BLaER1 (cell line): Measurements from ENCODE around the gene IRAK2.
"Not testable (repeated sequence)": the region's sequence is repeated elsewhere in the genome, so short reads cannot be mapped to it uniquely, and the experiment has no call there.

Experiments used
- H3K27ac ChIP-seq: shearing (Covaris generic); formaldehyde crosslinking; 2 replicates; pipeline ENCODE4 v1.8.1; 2022
- H3K27me3 ChIP-seq: shearing (Covaris generic); formaldehyde crosslinking; 2 replicates; pipeline ENCODE4 v1.8.1; 2022
- H3K36me3 ChIP-seq: shearing (Covaris generic); formaldehyde crosslinking; 2 replicates; pipeline ENCODE4 v1.8.1; 2022
- H3K4me1 ChIP-seq: shearing (Covaris generic); formaldehyde crosslinking; 2 replicates; pipeline ENCODE4 v1.8.1; 2022
- H3K4me2 ChIP-seq: shearing (Covaris generic); formaldehyde crosslinking; 2 replicates; pipeline ENCODE4 v1.8.1; 2022
- H3K4me3 ChIP-seq: shearing (Covaris generic); formaldehyde crosslinking; 2 replicates; pipeline ENCODE4 v1.8.1; 2022
- H3K9ac ChIP-seq: shearing (Covaris generic); formaldehyde crosslinking; 2 replicates; pipeline ENCODE4 v1.8.1; 2022
- H3K9me3 ChIP-seq: shearing (Covaris generic); formaldehyde crosslinking; 2 replicates; pipeline ENCODE4 v1.8.1; 2022
- H4K20me1 ChIP-seq: shearing (Covaris generic); formaldehyde crosslinking; 2 replicates; pipeline ENCODE4 v1.8.1; 2022
- Cebpa-rat ChIP-seq: shearing (Covaris generic); IDR thresholded peaks from 2 replicates; pipeline ENCODE4 v1.8.1; 2022

The IRAK2 gene, protein sequence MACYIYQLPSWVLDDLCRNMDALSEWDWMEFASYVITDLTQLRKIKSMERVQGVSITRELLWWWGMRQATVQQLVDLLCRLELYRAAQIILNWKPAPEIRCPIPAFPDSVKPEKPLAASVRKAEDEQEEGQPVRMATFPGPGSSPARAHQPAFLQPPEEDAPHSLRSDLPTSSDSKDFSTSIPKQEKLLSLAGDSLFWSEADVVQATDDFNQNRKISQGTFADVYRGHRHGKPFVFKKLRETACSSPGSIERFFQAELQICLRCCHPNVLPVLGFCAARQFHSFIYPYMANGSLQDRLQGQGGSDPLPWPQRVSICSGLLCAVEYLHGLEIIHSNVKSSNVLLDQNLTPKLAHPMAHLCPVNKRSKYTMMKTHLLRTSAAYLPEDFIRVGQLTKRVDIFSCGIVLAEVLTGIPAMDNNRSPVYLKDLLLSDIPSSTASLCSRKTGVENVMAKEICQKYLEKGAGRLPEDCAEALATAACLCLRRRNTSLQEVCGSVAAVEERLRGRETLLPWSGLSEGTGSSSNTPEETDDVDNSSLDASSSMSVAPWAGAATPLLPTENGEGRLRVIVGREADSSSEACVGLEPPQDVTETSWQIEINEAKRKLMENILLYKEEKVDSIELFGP

DNA sequence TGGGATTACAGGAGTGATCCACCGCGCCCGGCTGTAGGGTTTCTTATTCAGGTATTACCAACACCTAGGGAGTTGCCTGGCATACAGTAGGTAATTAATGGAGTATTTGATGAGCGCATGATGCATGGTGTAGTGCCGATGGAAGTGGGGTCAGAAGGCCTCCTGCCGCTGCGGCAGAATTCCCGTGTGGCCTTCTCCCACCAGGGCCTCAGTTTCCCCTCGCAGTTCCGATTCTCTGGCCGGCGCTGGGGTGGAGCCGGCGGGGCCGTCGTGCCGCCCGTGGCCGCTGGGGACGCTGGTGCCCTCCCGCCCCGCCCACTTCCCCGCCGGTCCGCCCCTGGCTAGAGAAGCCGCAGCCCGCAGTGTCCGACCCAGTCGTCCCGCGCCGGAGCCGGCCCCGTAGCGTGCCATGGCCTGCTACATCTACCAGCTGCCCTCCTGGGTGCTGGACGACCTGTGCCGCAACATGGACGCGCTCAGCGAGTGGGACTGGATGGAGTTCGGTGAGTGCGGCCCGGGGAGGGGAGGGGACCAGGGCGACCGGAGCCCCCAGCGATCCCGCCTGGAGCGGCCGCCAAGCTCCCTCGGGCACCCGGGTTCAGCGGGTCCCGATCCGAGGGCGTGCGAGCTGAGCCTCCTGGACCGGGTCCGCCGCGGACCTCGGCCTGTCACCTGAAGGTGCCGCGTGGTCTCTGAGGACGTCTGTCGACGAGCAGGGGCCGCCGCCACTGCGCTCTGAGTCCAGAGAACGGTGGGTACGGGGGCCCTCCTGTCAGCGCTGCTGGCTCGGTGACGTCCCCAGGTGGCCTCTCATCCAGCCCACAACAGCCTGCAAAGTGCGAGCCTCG lies at the start of gene IRAK2:
Gene IRAK2, plus strand, starts transcription at position 374 of the 848 bp plus-strand sequence. Its CDS starts 36 bp downstream, at position 410.
- H3K27me3 ChIP-seq, result no peaks in the 10 kb centered on the region
- TF ChIP-seq Cebpa-rat, result no peak
- H3K4me1 ChIP-seq, result peaks cover 30% of the 10 kb centered on the region
- H3K9ac ChIP-seq, result peak within 1 kb of the TSS; percentile 79
- peaks cover 20% of the 10 kb centered on the region for H3K9me3 ChIP-seq
- peaks cover 13% of the 10 kb centered on the region for H3K36me3 ChIP-seq
- no peaks in the 10 kb centered on the region for H4K20me1 ChIP-seq
- no peak within 1 kb of the TSS; the same call in 1 of the 2 replicates for H3K27ac ChIP-seq
- peak within 1 kb of the TSS; percentile 92 for H3K4me2 ChIP-seq
- H3K4me3 ChIP-seq, result peak within 1 kb of the TSS; percentile 89

DNA sequence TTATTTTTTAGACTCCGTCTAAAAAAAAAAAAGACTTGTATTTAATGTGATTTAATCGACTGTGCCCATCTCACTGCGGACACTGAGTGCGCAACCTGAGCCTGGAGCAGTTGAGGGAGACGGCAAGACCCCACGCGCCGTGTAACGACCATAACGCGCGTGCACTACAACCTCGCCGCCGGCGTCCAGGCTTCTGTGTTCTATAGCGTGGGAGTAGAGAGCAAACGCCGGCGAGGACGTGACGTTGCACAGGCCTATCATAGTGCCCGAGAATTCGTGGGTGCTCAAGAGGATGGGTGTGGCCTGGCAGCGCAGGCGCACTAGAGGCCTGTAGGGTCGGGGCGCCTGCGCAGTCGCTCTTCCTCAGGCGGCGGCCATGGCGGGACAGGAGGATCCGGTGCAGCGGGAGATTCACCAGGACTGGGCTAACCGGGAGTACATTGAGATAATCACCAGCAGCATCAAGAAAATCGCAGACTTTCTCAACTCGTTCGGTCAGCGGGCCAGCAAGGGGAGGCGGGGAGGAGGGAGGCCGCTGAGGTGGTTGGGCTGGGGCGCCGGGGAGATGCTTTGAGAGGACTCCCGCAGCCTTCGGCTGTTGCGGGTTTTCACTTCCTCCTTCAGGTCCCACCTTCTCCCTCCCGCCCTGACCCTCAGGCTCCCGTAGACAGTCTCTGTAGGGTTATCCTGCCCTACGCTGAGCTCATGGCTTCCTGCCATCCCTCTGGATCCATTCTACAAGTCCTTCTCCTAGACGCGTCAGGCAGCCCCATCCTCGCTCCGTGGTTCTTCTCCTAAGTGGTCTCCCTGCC lies 49.2 kb upstream of the IRAK2 start, which contains the start of gene BRK1:
Gene BRK1, plus strand, starts transcription at position 350 of the 812 bp plus-strand sequence. Its CDS starts 27 bp downstream, at position 377.
- peak within 1 kb of the TSS; percentile 70 for H3K27ac ChIP-seq
- peak within 1 kb of the TSS; percentile 84 for H3K4me3 ChIP-seq

DNA sequence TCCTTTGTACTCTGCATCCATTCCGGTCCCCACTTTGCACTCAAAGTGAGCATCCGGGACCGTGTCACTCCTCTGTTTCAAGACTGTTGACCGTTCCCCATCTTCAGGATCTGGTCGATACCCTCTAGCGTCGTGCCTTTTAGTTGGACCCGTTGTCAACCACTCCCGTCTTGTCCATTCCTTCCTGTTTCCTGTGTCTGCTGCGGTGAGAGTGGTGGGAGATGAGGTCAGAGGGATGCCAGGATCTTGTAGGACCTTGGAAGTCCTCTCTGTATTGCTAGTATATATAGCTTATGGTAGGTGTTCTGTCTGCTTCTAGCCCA lies 48.6 kb upstream of the IRAK2 start:
- Histone ChIP-seq H3K27me3 (no peaks in the 10 kb centered on the region), H3K9ac (peak overlapping the region; percentile 89), H3K4me1 (peaks cover 30% of the 10 kb centered on the region), H3K4me2 (peak overlapping the region; percentile 97), H4K20me1 (peaks cover 54% of the 10 kb centered on the region), H3K27ac (peak overlapping the region; percentile 70), H3K36me3 (peaks cover 35% of the 10 kb centered on the region), H3K4me3 (peak overlapping the region; percentile 84), H3K9me3 (no peaks in the 10 kb centered on the region)
- TF ChIP-seq Cebpa-rat, result no peak

More for the DNA sequence above, 49.2 kb upstream of the IRAK2 start, which contains the start of gene BRK1:
- peaks cover 48% of the 10 kb centered on the region for H4K20me1 ChIP-seq
- H3K36me3 ChIP-seq, result peaks cover 29% of the 10 kb centered on the region
- peak within 1 kb of the TSS; percentile 97 for H3K4me2 ChIP-seq
- no peaks in the 10 kb centered on the region for H3K9me3 ChIP-seq
- no peaks in the 10 kb centered on the region for H3K27me3 ChIP-seq
- no peak for TF ChIP-seq Cebpa-rat
- H3K4me1 ChIP-seq, result peaks cover 30% of the 10 kb centered on the region
- H3K9ac ChIP-seq, result peak within 1 kb of the TSS; percentile 89

DNA sequence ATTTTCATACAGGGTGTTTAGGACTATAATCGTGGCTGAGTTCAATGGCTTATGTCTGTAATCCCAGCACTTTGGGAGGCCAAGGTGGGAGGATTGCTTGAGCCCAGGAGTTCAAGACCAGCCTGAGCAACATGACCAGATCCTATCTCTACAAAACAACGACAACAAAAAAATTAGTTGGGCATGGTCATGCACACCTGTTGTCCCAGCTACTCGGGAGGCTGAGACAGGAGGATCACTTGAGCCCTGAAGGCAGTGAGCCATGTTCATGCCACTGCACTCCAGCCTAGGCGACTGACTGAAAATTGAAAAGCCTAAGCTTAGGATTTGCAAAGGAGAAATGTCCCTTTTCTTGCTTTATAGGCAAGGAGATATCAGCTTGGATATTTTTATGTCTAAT lies 47.8 kb upstream of the IRAK2 start:
- peak overlapping the region; percentile 84 for H3K4me3 ChIP-seq

DNA sequence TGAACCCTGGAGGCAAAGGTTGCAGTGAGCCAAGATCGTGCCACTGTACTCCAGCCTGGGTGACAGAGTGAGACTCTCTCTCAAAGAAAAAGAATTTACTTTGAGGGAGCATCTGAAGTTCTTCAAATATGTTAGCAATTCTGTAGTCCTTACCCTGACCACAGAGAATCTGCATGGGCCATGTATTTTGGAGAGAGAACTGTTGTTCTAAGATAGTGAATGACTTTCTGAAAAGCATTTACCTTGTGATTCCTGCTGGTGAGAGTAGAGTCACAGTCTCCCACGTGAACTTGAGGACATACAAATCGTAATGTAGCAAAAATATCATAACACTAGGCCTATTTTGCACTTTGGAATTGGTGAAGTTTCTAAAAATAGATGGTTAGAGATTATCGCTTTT lies 45.3 kb upstream of the IRAK2 start:
- H3K27me3 ChIP-seq, result no peaks in the 10 kb centered on the region
- peaks cover 30% of the 10 kb centered on the region for H3K4me1 ChIP-seq
- H3K36me3 ChIP-seq, result peaks cover 61% of the 10 kb centered on the region
- no peak overlapping the region for H3K9ac ChIP-seq
- no peak overlapping the region for H3K27ac ChIP-seq
- no peak for TF ChIP-seq Cebpa-rat
- no peaks in the 10 kb centered on the region for H3K9me3 ChIP-seq
- peaks cover 86% of the 10 kb centered on the region for H4K20me1 ChIP-seq
- H3K4me2 ChIP-seq, result no peak overlapping the region
- no peak overlapping the region for H3K4me3 ChIP-seq

More for the DNA sequence above, 47.8 kb upstream of the IRAK2 start:
- Histone ChIP-seq H3K27me3 (no peaks in the 10 kb centered on the region), H3K9me3 (no peaks in the 10 kb centered on the region), H3K36me3 (peaks cover 43% of the 10 kb centered on the region), H3K4me2 (peak overlapping the region; percentile 97), H3K9ac (peak overlapping the region; percentile 89), H4K20me1 (peaks cover 62% of the 10 kb centered on the region), H3K27ac (no peak overlapping the region), H3K4me1 (peaks cover 30% of the 10 kb centered on the region)
- no peak for TF ChIP-seq Cebpa-rat

DNA sequence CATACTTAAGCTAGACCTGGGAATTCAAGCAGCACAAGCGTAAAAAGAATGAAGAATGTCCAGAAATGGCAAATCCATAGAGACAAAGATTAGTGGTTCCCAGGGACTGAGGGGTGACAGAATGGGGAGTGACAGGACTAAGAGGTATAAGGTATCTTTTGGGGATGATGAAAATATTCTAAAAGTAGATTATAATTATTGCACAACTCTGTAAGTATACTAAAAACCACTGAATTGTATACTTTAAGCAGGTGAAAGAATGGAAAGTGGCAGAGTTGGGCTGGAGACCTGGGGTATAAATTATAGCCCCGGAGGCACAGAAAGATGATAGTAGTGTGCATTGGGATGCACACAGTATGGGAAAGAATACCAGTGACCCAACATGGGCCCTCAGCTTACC lies 43.7 kb upstream of the IRAK2 start:
- peak; percentile 40; the same call in 1 of the 2 replicates for TF ChIP-seq Cebpa-rat
- H3K36me3 ChIP-seq, result peaks cover 78% of the 10 kb centered on the region
- no peak overlapping the region for H3K9ac ChIP-seq
- H3K27ac ChIP-seq, result no peak overlapping the region
- H3K4me3 ChIP-seq, result no peak overlapping the region
- no peak overlapping the region for H3K4me2 ChIP-seq
- peaks cover 24% of the 10 kb centered on the region for H3K4me1 ChIP-seq
- H3K9me3 ChIP-seq, result no peaks in the 10 kb centered on the region
- H4K20me1 ChIP-seq, result peaks cover 96% of the 10 kb centered on the region
- no peaks in the 10 kb centered on the region for H3K27me3 ChIP-seq

DNA sequence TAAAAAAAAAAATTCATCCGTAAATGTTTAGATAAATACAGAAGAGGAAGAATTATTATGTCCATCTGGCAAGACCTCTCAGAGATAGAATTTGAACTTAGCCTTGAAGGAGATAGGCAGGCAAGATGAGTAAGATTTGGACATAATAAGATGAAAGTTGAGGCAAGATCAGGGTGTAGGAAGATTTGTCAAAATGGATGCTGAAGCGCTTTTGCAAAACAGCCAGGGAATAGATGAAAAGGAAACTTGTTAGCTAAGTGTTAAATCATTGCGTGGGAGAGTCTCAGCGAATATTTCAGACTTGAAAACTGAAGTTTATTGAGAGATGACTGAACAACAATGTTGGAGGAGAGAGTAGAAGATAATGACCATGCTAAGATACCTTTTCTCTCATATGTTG lies 42.0 kb upstream of the IRAK2 start:
- peaks cover 91% of the 10 kb centered on the region for H3K36me3 ChIP-seq
- TF ChIP-seq Cebpa-rat, result no peak
- no peak overlapping the region for H3K4me2 ChIP-seq
- no peak overlapping the region for H3K9ac ChIP-seq
- peaks cover 8% of the 10 kb centered on the region for H3K4me1 ChIP-seq
- no peaks in the 10 kb centered on the region for H3K9me3 ChIP-seq
- H4K20me1 ChIP-seq, result peaks cover 87% of the 10 kb centered on the region
- no peaks in the 10 kb centered on the region for H3K27me3 ChIP-seq
- H3K27ac ChIP-seq, result no peak overlapping the region
- no peak overlapping the region for H3K4me3 ChIP-seq

DNA sequence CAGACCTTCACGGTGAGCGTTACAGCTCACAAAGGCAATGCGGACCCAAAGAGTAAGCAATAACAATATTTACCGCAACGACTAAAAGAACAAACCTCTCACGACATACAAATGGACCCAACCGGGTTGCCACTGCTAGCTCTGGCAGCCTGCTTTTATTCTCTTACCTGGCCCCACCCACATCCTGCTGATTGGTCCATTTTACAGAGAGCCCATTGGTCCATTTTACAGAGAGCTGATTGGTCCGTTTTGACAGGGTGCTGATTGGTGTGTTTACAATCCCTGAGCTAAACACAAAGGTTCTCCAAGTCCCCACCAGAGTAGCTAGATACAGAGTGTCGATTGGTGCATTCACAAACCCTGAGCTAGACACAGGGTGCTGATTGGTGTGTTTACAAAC lies 28.8 kb upstream of the IRAK2 start:
- not testable (repeated sequence) for H3K9ac ChIP-seq, H4K20me1 ChIP-seq, H3K4me3 ChIP-seq, H3K27ac ChIP-seq, H3K4me2 ChIP-seq, H3K4me1 ChIP-seq, H3K36me3 ChIP-seq, H3K27me3 ChIP-seq, H3K9me3 ChIP-seq
